Mammary epithelial cell (primary cell): ENCODE measurements around the gene APOL1.

Source experiments
- CTCF ChIP-seq, 2 donors: IDR thresholded peaks in 1 of 2; conservative IDR thresholded peaks in 1 of 2; 2 replicates each; pipeline ENCODE4 v1.5.1; 2011 to 2012; ENCODE audit warnings: inconsistent platforms in 2 of 2, low read length in 2 of 2, mild to moderate bottlenecking in 2 of 2, control low read depth in 1 of 2, low read depth in 1 of 2; ENCODE audit not compliant: insufficient read depth in 1 of 2; ENCODE audit errors: extremely low read depth in 1 of 2
- EZH2 ChIP-seq: IDR thresholded peaks from 2 replicates; pipeline ENCODE4 v1.6.1; 2012; ENCODE audit warnings: low read length, inconsistent platforms, borderline replicate concordance

- TF ChIP-seq CTCF (conservative IDR thresholded peaks at IDR 0.05 in 1 of 2, IDR thresholded peaks at IDR 0.05 in 1 of 2; ENCODE audit: extremely low read depth in 1 of 2, insufficient read depth in 1 of 2, low read depth in 1 of 2, low read length in 2 of 2), result no peak
- no peak for TF ChIP-seq EZH2
Measured at GRCh38 chr22:36249160-36249559, 3.8 kb upstream of the APOL1 start.
